HCT116 (cell line): Measurements from ENCODE around the gene PRPH. TPM values are rescaled to one million over a fixed set of nuclear protein-coding genes. Genes with fewer than 3 reads are reported as not detected.
A peak's percentile ranks its signal among the peaks of the same experiment; 100 is the strongest.

Experiments used
- ATAC-seq: fragments of 200-7000 bp; cut with Tn5 transposase; 2 replicates; pipeline ENCODE4 v1.9.1; 2020; ENCODE audit warnings: mild to moderate bottlenecking, moderate library complexity
- BruUV-seq: library from RNA; stranded (reverse); fragments of 400-500 nt; replicated peaks from 2 replicates; lab custom pipeline; 2021; lab: Mats Ljungman, UMichigan
- CTCF ChIA-PET: fragments of 300-600 bp; sonication (Branson Sonifier 250); formaldehyde crosslinking; loops from one replicate; lab custom pipeline; 2021; ENCODE audit warnings: antibody characterized with exemption; lab: Charles Lee
- POLR2A ChIA-PET: fragments of 300-600, 350-600 bp; sonication (Branson Sonifier 250); formaldehyde crosslinking; loops from one replicate; lab custom pipeline; 2021; ENCODE audit warnings: antibody characterized with exemption; lab: Charles Lee
- RAD21 ChIA-PET, 2 experiments: fragments of 300-600 bp; sonication (Branson Sonifier 250); formaldehyde crosslinking; loops; one replicate each; lab custom pipeline; 2023; ENCODE audit warnings: low total read pairs in 2 of 2; ENCODE audit not compliant: uncharacterized antibody in 2 of 2, unreplicated experiment in 2 of 2, low non-redundant PET in 1 of 2; lab: Charles Lee
- DNase-seq: peaks from one replicate; pipeline ENCODE4 v3.0.0-alpha.2; 2010; ENCODE audit warnings: low read depth, low spot score
- H2AFZ ChIP-seq: fragments of 200-600 bp; shearing (Covaris generic), sonication (generic); 2 replicates; pipeline ENCODE4 v1.6.1; 2017; ENCODE audit warnings: low read depth, mixed run types, mixed read lengths, antibody characterized with exemption, low read length; ENCODE audit not compliant: poor library complexity, severe bottlenecking
- H3K27ac ChIP-seq: 2 replicates; pipeline ENCODE4 v1.5.1; 2012; ENCODE audit warnings: low read depth, low read length
- H3K27me3 ChIP-seq: fragments of 200-600 bp; sonication (generic); 2 replicates; pipeline ENCODE4 v1.6.1; 2016; ENCODE audit warnings: mixed run types, low read length, mixed read lengths; ENCODE audit not compliant: insufficient read depth
- H3K36me3 ChIP-seq, 2 experiments: fragments of 200-500 bp in 1 of 2; fragments of 200-600 bp in 1 of 2; sonication (Bioruptor generic) in 1 of 2; sonication (generic) in 1 of 2; 2 replicates each; pipeline versions ENCODE4 v1.5.1 to v1.6.1; 2014 to 2016; ENCODE audit warnings: low read length in 2 of 2, inconsistent platforms in 1 of 2, mixed read lengths in 1 of 2, mixed run types in 1 of 2; ENCODE audit not compliant: insufficient read depth in 2 of 2, control insufficient read depth in 1 of 2
- H3K4me1 ChIP-seq, 2 experiments: fragments of 200-600 bp in 1 of 2; sonication (generic) in 1 of 2; 2 replicates each; pipeline versions ENCODE4 v1.5.1 to v1.6.1; 2012 to 2017; ENCODE audit warnings: low read length in 2 of 2, inconsistent platforms in 1 of 2, mild to moderate bottlenecking in 1 of 2, mixed read lengths in 1 of 2, mixed run types in 1 of 2, moderate library complexity in 1 of 2; ENCODE audit not compliant: insufficient read depth in 2 of 2, control insufficient read depth in 1 of 2
- H3K4me2 ChIP-seq: fragments of 200-600 bp; sonication (generic); 2 replicates; pipeline ENCODE4 v1.6.1; 2017; ENCODE audit warnings: mixed run types, low read length, mixed read lengths
- H3K4me3 ChIP-seq, 2 experiments: fragments of 200-600 bp in 1 of 2; sonication (generic) in 1 of 2; replicated peaks in 1 of 2; 2 replicates each; pipeline ENCODE4 v1.5.1; 2011 to 2016; ENCODE audit warnings: low read length in 2 of 2, control low read depth in 1 of 2, low read depth in 1 of 2, mild to moderate bottlenecking in 1 of 2, mixed read lengths in 1 of 2, mixed run types in 1 of 2
- H3K79me2 ChIP-seq: fragments of 200-600 bp; sonication (generic); 2 replicates; pipeline ENCODE4 v1.6.1; 2017; ENCODE audit warnings: mild to moderate bottlenecking, mixed run types, low read length, moderate library complexity, mixed read lengths; ENCODE audit not compliant: insufficient read depth
- H3K9ac ChIP-seq: fragments of 200-600 bp; sonication (generic); 2 replicates; pipeline ENCODE4 v1.6.1; 2016; ENCODE audit warnings: low read length, mixed read lengths
- H3K9me2 ChIP-seq: fragments of 200-600 bp; sonication (generic), shearing (Covaris generic); 2 replicates; pipeline ENCODE4 v1.6.1; 2017; ENCODE audit warnings: mixed run types, mild to moderate bottlenecking, moderate library complexity; ENCODE audit not compliant: insufficient read depth
- H3K9me3 ChIP-seq, 2 experiments: fragments of 200-500 bp in 1 of 2; fragments of 200-600 bp in 1 of 2; sonication (Bioruptor generic) in 1 of 2; sonication (generic) in 1 of 2; 2 replicates each; pipeline ENCODE4 v1.6.1; 2014 to 2017; ENCODE audit warnings: low read length in 2 of 2, mixed read lengths in 2 of 2, inconsistent platforms in 1 of 2, low read depth in 1 of 2, mild to moderate bottlenecking in 1 of 2, mixed run types in 1 of 2, moderate library complexity in 1 of 2; ENCODE audit not compliant: control insufficient read depth in 1 of 2, insufficient read depth in 1 of 2
- H4K20me1 ChIP-seq: fragments of 200-600 bp; sonication (generic), shearing (Covaris generic); 2 replicates; pipeline ENCODE4 v1.6.1; 2017; ENCODE audit warnings: mixed run types, mild to moderate bottlenecking, moderate library complexity; ENCODE audit not compliant: insufficient read depth
- ELF1 ChIP-seq: IDR thresholded peaks from 2 replicates; pipeline ENCODE4 v1.6.1; 2012; ENCODE audit warnings: low read depth, borderline replicate concordance
- REST ChIP-seq: IDR thresholded peaks from 2 replicates; pipeline ENCODE4 v1.6.1; 2012; ENCODE audit warnings: low read depth
- ZNF274 ChIP-seq: fragments of 200-500 bp; sonication (Bioruptor generic); IDR thresholded peaks from 2 replicates; pipeline ENCODE4 v1.6.1; 2014; ENCODE audit warnings: mild to moderate bottlenecking, low read depth, low read length, inconsistent platforms
- intact Hi-C: fragments of 100-400 bp; cut with micrococcal nuclease; formaldehyde crosslinking; loops from 2 replicates; pipeline ENCODE4 v1.10.0; 2022
- total RNA-seq: library from RNA; stranded (reverse); gene quantifications from one replicate; pipeline ENCODE4 v1.2.1, GENCODE V29; 2021; ENCODE audit not compliant: unreplicated experiment

The PRPH gene
- total RNA-seq, 1 experiment from 2014 or later: 6.7 TPM

- no peak overlapping the region for H3K27ac ChIP-seq
- peaks cover 4% of the 10 kb centered on the region; the same call in 1 of the 2 replicates for H4K20me1 ChIP-seq
- no peaks in the 10 kb centered on the region for H3K9me2 ChIP-seq
- H3K9ac ChIP-seq: no peak overlapping the region
- H3K9me3 ChIP-seq: no peaks in the 10 kb centered on the region
- ATAC-seq: no peak
- intact Hi-C loops: no loop called here
- H3K27me3 ChIP-seq: no peaks in the 10 kb centered on the region
- TF ChIP-seq ELF1: no peak
- peaks cover 17 to 27% of the 10 kb centered on the region in 2 experiments for H3K4me1 ChIP-seq
- RAD21 ChIA-PET: no interaction called here
- no peak for DNase-seq
- BruUV-seq: TSS peak; percentile 8
- H3K4me2 ChIP-seq: no peak overlapping the region
- CTCF ChIA-PET: no interaction called here
- peaks cover 0 to 8% of the 10 kb centered on the region in 2 experiments; a peak in 1 of 4 replicates for H3K36me3 ChIP-seq
- no peak overlapping the region for H2AFZ ChIP-seq
- peaks cover 30% of the 10 kb centered on the region for H3K79me2 ChIP-seq
- POLR2A ChIA-PET: no interaction called here
- no peak overlapping the region for H3K4me3 ChIP-seq
These were observed 33.2 kb upstream of the PRPH start for GRCh38 chr12:49261721-49262120.

- Histone ChIP-seq H3K9me3 (no peaks in the 10 kb centered on the region), H3K36me3 (peaks cover 0 to 20% of the 10 kb centered on the region in 2 experiments; a peak in 2 of 4 replicates), H3K27me3 (no peaks in the 10 kb centered on the region), H3K27ac (peak overlapping the region; percentile 99), H3K4me1 (peaks cover 23 to 39% of the 10 kb centered on the region in 2 experiments), H3K79me2 (peaks cover 47% of the 10 kb centered on the region), H2AFZ (no peak overlapping the region), H3K9ac (peak overlapping the region; percentile 100), H4K20me1 (peaks cover 16% of the 10 kb centered on the region; the same call in 1 of the 2 replicates), H3K9me2 (no peaks in the 10 kb centered on the region), H3K4me3 (peak overlapping the region; percentile 58 to 98), H3K4me2 (peak overlapping the region; percentile 91)
- TF ChIP-seq ELF1: no peak
- TF ChIP-seq REST: no peak
- TF ChIP-seq ZNF274: no peak
- intact Hi-C loops: no loop called here
- no TSS peak for BruUV-seq
- ATAC-seq: no peak
- CTCF ChIA-PET: interaction anchor here (0.6 to 1.9 kb wide), 5 partner anchors 28 to 907 kb away, joined by 3 to 5 read pairs (median 4); no protein-coding TSS in a partner anchor
- RAD21 ChIA-PET: interaction anchor here in 1 of 2 experiments (0.7 kb wide), 1 partner anchor 582 kb away, joined by 3 read pairs; the partner anchor contains the start of gene KANSL2
- POLR2A ChIA-PET: interaction anchor here (0.6 to 1.7 kb wide), 6 partner anchors 10 to 317 kb away, joined by 3 to 6 read pairs (median 3); partner anchors contain the start of genes DNAJC22 and TUBA1A
- no peak for DNase-seq
These were observed 31.6 kb upstream of the PRPH start for GRCh38 chr12:49263400-49263763.
